ENCODE measurements around the gene FOSB.

The FOSB gene

DNA sequence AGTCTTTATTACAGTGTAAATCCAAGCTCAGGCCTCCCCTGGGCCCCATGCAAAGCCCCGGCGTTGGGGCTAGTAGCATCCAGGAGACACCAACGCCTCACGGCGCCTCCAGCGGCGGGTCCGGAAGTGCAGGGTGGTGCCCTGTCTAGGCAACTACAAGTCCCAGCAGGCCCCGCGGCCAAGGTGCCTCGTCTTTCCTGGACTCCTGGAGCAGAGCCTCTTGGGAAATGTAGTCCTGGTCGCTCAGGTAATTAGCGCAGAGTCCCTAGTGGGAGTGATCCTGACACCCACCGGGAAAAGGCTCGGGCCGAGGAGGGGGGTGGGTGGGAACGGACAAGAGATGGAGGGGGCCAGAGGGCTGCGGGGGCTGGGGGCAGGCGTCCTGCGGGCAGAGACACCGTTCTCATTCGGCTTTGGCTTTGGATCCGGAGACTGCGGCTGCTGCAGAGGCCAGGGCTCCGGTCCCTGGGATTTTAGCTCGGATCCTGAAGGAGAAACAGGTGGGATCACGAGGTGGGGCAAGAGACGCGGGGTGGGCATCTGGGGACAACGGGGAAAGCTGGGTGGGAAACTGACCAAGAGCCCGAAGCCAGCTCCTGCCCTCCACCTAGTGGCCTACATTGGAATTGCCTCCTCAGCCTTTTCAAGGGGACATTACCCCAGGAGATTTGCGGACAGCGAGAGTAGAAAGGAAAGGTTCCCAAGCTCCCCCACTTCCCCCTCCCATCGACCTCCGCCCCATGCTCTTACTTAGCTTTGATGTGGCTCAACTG is 17.7 kb downstream of the FOSB start:
- Histone ChIP-seq H3K27me3 (no peaks in the 10 kb centered on the region), H3K4me3 (peak overlapping the region; percentile 59 to 68), H3K36me3 (no peaks in the 10 kb centered on the region), H3K27ac (peak overlapping the region; percentile 78 to 82), H3K9me3 (no peaks in the 10 kb centered on the region), H3K4me1 (peaks cover 0 to 7% (median 5%) of the 10 kb centered on the region in 4 donors)
- peak; percentile 98 to 100 for DNase-seq
- intact Hi-C loops (cut with DNase I; ENCODE audit: low total_unique reads) = no loop called here
- TF ChIP-seq CTCF (IDR thresholded peaks at IDR 0.05) = peak; percentile 79 to 84

DNA sequence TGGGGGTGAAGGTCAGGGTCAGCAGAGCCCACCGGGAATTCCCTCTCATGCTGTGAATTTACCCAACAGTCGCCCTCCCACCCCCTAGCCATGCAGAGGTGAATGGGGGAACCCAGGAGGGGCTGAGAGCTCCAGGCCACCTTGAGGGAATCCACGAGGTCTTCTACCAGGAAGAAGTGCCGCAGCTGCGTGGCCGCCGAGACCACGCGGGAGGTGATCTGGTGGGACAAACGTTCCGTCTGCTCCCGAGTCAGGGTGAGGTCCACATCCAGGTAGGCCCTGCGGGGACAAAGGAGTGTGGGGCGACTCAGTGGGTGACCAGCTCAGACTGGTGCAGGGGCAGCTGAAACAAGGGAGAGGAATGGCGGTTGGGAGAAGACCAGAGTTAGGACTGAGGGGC is 20.9 kb downstream of the FOSB start:
- Histone ChIP-seq H3K4me3 (no peak overlapping the region), H3K9me3 (no peaks in the 10 kb centered on the region), H3K4me1 (peaks cover 0 to 22% (median 9%) of the 10 kb centered on the region in 4 donors), H3K27ac (no peak overlapping the region), H3K36me3 (no peaks in the 10 kb centered on the region), H3K27me3 (no peaks in the 10 kb centered on the region)
- DNase-seq = no peak
- intact Hi-C loops (cut with DNase I; ENCODE audit: low total_unique reads) = no loop called here
- no peak for TF ChIP-seq CTCF (IDR thresholded peaks at IDR 0.05)

GRCh38 chr19:45489216-45489855 is 21.5 kb downstream of the FOSB start:
- Histone ChIP-seq H3K27me3 (no peaks in the 10 kb centered on the region), H3K36me3 (no peaks in the 10 kb centered on the region)

GRCh38 chr19:45492137-45492626 is 24.4 kb downstream of the FOSB start:
- TF ChIP-seq CTCF (IDR thresholded peaks at IDR 0.05) = no peak
- H3K4me1 ChIP-seq = peaks cover 0 to 29% (median 15%) of the 10 kb centered on the region in 4 donors
- no peaks in the 10 kb centered on the region for H3K9me3 ChIP-seq
- DNase-seq = no peak
- peaks cover 0 to 8% of the 10 kb centered on the region in 2 donors for H3K27me3 ChIP-seq
- peak overlapping the region in 1 of 2 donors; percentile 68 for H3K27ac ChIP-seq
- H3K36me3 ChIP-seq = no peaks in the 10 kb centered on the region
- intact Hi-C loops (cut with DNase I; ENCODE audit: low total_unique reads) = no loop called here
- H3K4me3 ChIP-seq = peak overlapping the region; percentile 57 to 66

More at GRCh38 chr19:45489216-45489855, 21.5 kb downstream of the FOSB start:
- H3K4me3 ChIP-seq = no peak overlapping the region
- H3K9me3 ChIP-seq = no peaks in the 10 kb centered on the region
- TF ChIP-seq CTCF (IDR thresholded peaks at IDR 0.05) = no peak
- DNase-seq = no peak
- no peak overlapping the region for H3K27ac ChIP-seq
- peaks cover 0 to 22% (median 9%) of the 10 kb centered on the region in 4 donors for H3K4me1 ChIP-seq
- intact Hi-C loops (cut with DNase I; ENCODE audit: low total_unique reads) = no loop called here

DNA sequence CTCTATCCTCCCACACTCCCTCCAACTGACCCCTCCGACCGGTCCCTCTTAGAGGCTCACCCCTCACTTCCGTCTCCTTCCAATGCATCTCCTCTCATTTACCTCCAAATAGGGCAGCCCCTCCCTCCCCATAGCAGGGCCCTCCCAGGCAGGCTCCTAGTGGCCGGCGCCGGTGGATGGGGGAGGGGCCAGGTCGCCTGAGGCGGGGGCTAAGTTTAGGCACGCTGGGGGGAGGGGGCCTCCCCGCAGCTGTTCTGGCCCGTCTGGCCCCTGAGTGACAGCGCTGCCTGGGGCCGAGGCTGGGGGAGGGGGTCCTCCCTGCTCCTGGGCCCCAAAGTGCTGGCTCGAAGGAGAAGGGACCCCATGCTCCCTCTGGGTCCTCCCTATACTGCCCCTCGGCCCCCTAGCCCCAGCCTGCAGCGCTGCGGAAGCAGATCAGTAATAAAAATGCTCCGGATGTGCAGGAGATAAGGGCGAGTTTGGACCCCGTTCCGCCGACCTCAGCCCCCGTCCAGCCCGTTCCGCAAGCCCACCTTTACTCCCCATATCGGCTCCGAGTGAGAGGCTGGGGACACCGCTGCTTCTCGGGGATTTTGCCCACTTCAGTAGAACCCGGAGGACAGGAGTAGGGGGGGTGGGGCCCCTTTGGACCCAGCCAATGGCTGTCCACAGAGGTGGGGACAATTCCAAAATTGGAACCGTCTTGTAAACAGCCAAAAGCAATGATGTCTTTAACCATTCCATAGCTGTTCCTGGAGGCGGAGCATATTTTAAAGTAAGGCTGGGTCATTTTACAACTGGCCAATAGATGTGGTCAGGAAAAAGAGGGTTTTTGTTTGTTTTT is 25.1 kb downstream of the FOSB start:
- intact Hi-C loops (cut with DNase I; ENCODE audit: low total_unique reads) = no loop called here
- peak overlapping the region; percentile 58 to 68 for H3K27ac ChIP-seq
- TF ChIP-seq CTCF (IDR thresholded peaks at IDR 0.05) = no peak

More for the DNA sequence above, 25.1 kb downstream of the FOSB start:
- H3K27me3 ChIP-seq = peaks cover 0 to 12% of the 10 kb centered on the region in 2 donors
- peak; percentile 59 to 79 for DNase-seq
- no peaks in the 10 kb centered on the region for H3K36me3 ChIP-seq
- H3K9me3 ChIP-seq = no peaks in the 10 kb centered on the region
- H3K4me1 ChIP-seq = peaks cover 0 to 35% (median 18%) of the 10 kb centered on the region in 4 donors
- H3K4me3 ChIP-seq = peak overlapping the region; percentile 57 to 66
